Cardiac fibroblast (primary cell): ENCODE data around the gene IFNGR1.
A peak's percentile ranks its signal among the peaks of the same experiment; 100 is the strongest.

Source experiments
- DNase-seq, 2 donors: peaks; one replicate each; pipeline versions ENCODE4 v3.0.0 to v3.0.0-alpha.2; 2010; ENCODE audit warnings: low read depth in 2 of 2
- H3K4me3 ChIP-seq, 2 donors: replicated peaks in 1 of 2; 1 replicate in 1 of 2; 2 replicates in 1 of 2; pipeline ENCODE4 v1.5.1; 2011; ENCODE audit warnings: low read depth in 2 of 2, low read length in 2 of 2, mild to moderate bottlenecking in 2 of 2, moderate library complexity in 1 of 2
- TF ChIP-seq, protein P1 (sequence below): IDR thresholded peaks from one replicate; pipeline ENCODE4 v1.5.1; 2011; ENCODE audit warnings: low read depth, mild to moderate bottlenecking, low read length, inconsistent platforms

IFNGR1 gene

GRCh38 chr6:137159912-137160311 is 59.3 kb downstream of the IFNGR1 start:
- TF ChIP-seq, protein P1, sequence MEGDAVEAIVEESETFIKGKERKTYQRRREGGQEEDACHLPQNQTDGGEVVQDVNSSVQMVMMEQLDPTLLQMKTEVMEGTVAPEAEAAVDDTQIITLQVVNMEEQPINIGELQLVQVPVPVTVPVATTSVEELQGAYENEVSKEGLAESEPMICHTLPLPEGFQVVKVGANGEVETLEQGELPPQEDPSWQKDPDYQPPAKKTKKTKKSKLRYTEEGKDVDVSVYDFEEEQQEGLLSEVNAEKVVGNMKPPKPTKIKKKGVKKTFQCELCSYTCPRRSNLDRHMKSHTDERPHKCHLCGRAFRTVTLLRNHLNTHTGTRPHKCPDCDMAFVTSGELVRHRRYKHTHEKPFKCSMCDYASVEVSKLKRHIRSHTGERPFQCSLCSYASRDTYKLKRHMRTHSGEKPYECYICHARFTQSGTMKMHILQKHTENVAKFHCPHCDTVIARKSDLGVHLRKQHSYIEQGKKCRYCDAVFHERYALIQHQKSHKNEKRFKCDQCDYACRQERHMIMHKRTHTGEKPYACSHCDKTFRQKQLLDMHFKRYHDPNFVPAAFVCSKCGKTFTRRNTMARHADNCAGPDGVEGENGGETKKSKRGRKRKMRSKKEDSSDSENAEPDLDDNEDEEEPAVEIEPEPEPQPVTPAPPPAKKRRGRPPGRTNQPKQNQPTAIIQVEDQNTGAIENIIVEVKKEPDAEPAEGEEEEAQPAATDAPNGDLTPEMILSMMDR, result no peak
- DNase-seq, result peak in 1 of 2 donors; percentile 57
- no peak overlapping the region for H3K4me3 ChIP-seq

- H3K4me3 ChIP-seq, result no peak overlapping the region
- TF ChIP-seq, protein P1, result no peak
- DNase-seq, result peak in 1 of 2 donors; percentile 7
Observed at GRCh38 chr6:137157601-137158000, 61.6 kb downstream of the IFNGR1 start.

- DNase-seq, result no peak
- TF ChIP-seq, protein P1, result no peak
- H3K4me3 ChIP-seq, result no peak overlapping the region
Observed at GRCh38 chr6:137156650-137157049, 62.5 kb downstream of the IFNGR1 start.

DNA sequence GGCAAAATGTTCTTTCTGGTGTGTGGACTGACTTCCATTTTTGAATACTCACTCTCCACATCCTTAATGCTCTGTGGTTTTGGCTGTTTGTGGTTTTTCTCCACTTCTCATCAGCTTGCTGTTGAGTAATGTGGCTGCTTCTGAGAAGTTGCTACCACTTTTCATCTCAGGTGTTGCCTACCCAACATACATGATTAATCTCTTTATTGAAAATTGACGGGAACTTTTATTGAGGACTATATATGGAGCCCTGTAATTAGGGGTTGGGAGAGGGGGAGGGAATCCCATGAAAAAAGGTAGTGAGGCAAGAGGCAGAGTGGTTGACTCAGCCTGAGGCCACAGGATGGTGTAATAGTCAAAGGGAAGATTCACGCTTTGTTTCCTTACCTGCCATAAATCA is 63.4 kb downstream of the IFNGR1 start:
- peak; percentile 8 to 75 for DNase-seq
- H3K4me3 ChIP-seq, result no peak overlapping the region
- TF ChIP-seq, protein P1, result no peak

DNA sequence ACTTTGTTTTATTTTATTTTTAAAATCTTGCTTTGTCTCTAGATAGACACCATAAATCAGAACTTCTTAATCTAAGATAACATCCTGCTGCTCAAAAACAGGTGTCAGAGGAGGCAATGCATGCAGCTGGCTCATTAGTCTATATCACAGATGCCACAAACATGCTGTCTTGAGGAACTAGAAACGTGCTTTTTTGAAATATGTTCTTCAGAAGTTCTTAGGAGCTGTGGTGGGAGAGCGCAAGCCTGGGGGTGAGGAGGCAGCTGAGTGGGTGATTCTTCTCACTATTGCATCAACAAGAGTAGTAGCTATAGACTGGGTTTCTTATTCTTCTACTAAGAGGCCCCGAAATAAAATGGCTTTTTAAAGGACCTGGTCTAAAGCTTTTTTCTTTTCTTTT is 69.1 kb downstream of the IFNGR1 start:
- TF ChIP-seq, protein P1, result no peak
- no peak for DNase-seq
- H3K4me3 ChIP-seq, result no peak overlapping the region

DNA sequence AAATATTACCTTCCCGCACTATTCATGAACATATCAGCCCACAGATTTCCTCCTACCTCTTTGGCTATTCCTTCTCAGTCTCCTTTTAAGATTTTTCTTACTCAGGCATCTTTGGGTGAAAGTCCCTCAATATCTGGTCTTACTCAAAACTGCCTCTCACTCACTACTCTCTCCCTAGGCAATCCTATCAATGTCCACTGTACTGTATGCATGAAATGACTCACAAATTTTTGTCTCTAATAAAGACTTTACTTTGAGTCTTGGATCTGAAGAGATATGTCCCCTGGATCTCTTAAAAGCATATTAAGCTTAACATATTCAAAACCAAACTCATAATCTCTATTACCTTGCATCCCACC is 70.2 kb downstream of the IFNGR1 start:
- no peak for DNase-seq
- TF ChIP-seq, protein P1, result no peak
- H3K4me3 ChIP-seq, result no peak overlapping the region

- DNase-seq, result peak; percentile 12 to 86
- no peak overlapping the region for H3K4me3 ChIP-seq
- TF ChIP-seq, protein P1, result no peak
Observed at GRCh38 chr6:137148306-137149034, 70.7 kb downstream of the IFNGR1 start.
